Lung (tissue), 12 donors: Measurements from ENCODE around the gene LMBR1L. TPM values are rescaled to one million over a fixed set of nuclear protein-coding genes. Genes with fewer than 3 reads are reported as not detected.

ENCODE experiments used
- ATAC-seq: fragments of 200-7000 bp; cut with Tn5 transposase; one replicate; pipeline ENCODE4 v1.9.1; 2020; ENCODE audit warnings: moderate number of reproducible peaks; ENCODE audit not compliant: insufficient read depth, low FRiP score
- DNase-seq, 3 donors: peaks; one replicate each; pipeline ENCODE4 v3.0.0-alpha.2; 2013 to 2017
- H3K27ac ChIP-seq, 2 donors: one replicate each; pipeline ENCODE4 v1.5.1; 2013; ENCODE audit warnings: mild to moderate bottlenecking in 2 of 2, moderate library complexity in 2 of 2, control low read depth in 1 of 2, inconsistent platforms in 1 of 2, low read depth in 1 of 2, low read length in 1 of 2
- H3K27me3 ChIP-seq, 3 donors: one replicate each; pipeline ENCODE4 v1.5.1; 2013; ENCODE audit warnings: low read length in 2 of 3; ENCODE audit not compliant: control insufficient read depth in 3 of 3, insufficient read depth in 3 of 3
- H3K36me3 ChIP-seq, 4 donors: one replicate each; pipeline ENCODE4 v1.5.1; 2013; ENCODE audit warnings: low read length in 4 of 4, mild to moderate bottlenecking in 1 of 4, moderate library complexity in 1 of 4; ENCODE audit not compliant: control insufficient read depth in 4 of 4, insufficient read depth in 4 of 4
- H3K4me1 ChIP-seq, 5 donors: one replicate each; pipeline ENCODE4 v1.5.1; 2013; ENCODE audit warnings: low read length in 5 of 5, mild to moderate bottlenecking in 2 of 5, moderate library complexity in 1 of 5; ENCODE audit not compliant: control insufficient read depth in 5 of 5, insufficient read depth in 5 of 5
- H3K4me3 ChIP-seq: one replicate; pipeline ENCODE4 v1.5.1; 2013; ENCODE audit warnings: mild to moderate bottlenecking, control low read depth, moderate library complexity
- H3K9ac ChIP-seq, 2 donors: one replicate each; pipeline ENCODE4 v1.5.1; 2013; ENCODE audit warnings: low read length in 2 of 2, control low read depth in 1 of 2; ENCODE audit not compliant: insufficient read depth in 1 of 2
- H3K9me3 ChIP-seq, 4 donors: one replicate each; pipeline ENCODE4 v1.5.1; 2013; ENCODE audit warnings: low read length in 3 of 4, mild to moderate bottlenecking in 1 of 4, moderate library complexity in 1 of 4; ENCODE audit not compliant: control insufficient read depth in 4 of 4, insufficient read depth in 3 of 4
- CTCF ChIP-seq: IDR thresholded peaks from 2 replicates; pipeline ENCODE4 v1.5.1; 2012; ENCODE audit warnings: mild to moderate bottlenecking; ENCODE audit errors: control extremely low read depth, extremely low read depth
- WGBS, 2 donors: extraction: QIAGEN DNeasy Blood & Tissue Kit; methylation state at CpG; one replicate each; pipeline ENCODE4 v1.1.7; 2013; 5-methylcytosine and 5-hydroxymethylcytosine counted together
- polyA plus RNA-seq, 2 donors: library from polyadenylated mRNA; stranded (reverse); fragments of 200-250 nt; gene quantifications; one replicate each; pipeline ENCODE4 v1.2.1, GENCODE V29; 2013
- total RNA-seq, 2 donors: library from RNA; depleted of rRNA in 1 of 2; stranded (reverse); fragments of >200 nt in 1 of 2; gene quantifications; one replicate each; pipeline ENCODE4 v1.2.1, GENCODE V29; 2014 to 2021
- donor health status: control.
- donor health status: control.
- donor health status: Bipolar disorder and iron deficiency.
- donor health status: healthy.
- donor health status: DM: yes; HTN: yes; CAD: no.

Gene LMBR1L
- total and polyA plus RNA-seq, 4 donors = 34.8 to 70.1 (median 38.7) TPM

GRCh38 chr12:49091836-49092085, 18.9 kb downstream of the LMBR1L start:
- peaks cover 0 to 67% (median 65%) of the 10 kb centered on the region in 3 donors for H3K27me3 ChIP-seq
- peaks cover 0 to 4% (median 0%) of the 10 kb centered on the region in 4 donors for H3K9me3 ChIP-seq
- ATAC-seq (no peak), DNase-seq (no peak)
- H3K4me1 ChIP-seq = peaks cover 0 to 42% (median 20%) of the 10 kb centered on the region in 5 donors
- WGBS, 2 donors = 1 to 4% methylated on average over 12 to 14 of the region's 14 CpGs
- no peak overlapping the region for H3K27ac ChIP-seq
- H3K36me3 ChIP-seq = peaks cover 0 to 4% (median 0%) of the 10 kb centered on the region in 4 donors
- TF ChIP-seq CTCF = no peak
- H3K4me3 ChIP-seq = no peak overlapping the region
- no peak overlapping the region for H3K9ac ChIP-seq

DNA sequence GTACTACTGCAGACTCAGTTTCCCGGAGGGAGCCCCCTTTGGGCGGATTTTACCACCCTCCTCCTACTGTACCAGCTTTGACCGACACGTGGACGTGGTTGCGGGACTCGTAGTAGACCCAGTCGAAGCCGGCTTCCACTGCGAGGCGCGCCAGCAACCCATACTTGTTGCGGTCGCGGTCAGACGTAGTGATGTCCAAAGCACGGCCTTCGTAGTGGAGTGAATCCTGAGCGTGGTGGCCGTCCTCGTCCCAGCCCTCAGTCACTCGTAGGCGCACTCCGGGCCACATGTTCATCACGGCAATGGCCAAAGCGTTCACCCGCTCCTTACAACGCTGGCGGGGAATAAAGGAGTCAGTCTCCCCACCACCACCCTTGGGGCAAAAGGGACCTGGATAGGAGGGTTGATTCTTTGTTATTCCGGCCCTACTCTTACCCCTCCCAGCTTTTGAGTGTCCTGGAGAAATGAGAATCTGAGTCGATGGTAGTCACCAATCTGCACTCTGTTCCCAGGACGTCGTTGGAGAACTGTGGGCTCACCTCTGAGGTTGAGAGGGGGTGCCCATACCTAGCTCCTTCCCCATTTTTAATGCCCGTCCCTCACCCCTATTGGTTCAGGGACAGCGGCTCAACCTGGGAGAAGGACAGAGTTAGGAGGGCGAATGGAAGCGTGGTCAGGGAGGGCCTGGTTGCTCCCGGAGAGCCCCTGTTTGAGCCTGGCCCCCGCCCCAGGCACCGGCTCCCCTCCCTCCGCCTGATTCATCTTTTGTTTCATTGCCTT, 19.4 kb downstream of the LMBR1L start:
- ATAC-seq (no peak), DNase-seq (peak in 1 of 3 donors; percentile 10)
- no peak overlapping the region for H3K27ac ChIP-seq
- peaks cover 0 to 2% (median 0%) of the 10 kb centered on the region in 4 donors for H3K36me3 ChIP-seq
- peaks cover 0 to 42% (median 20%) of the 10 kb centered on the region in 5 donors for H3K4me1 ChIP-seq
- 22 to 30% methylated on average over 41 of the region's 41 CpGs for WGBS, 2 donors
- no peak overlapping the region for H3K4me3 ChIP-seq
- H3K9ac ChIP-seq = no peak overlapping the region
- H3K27me3 ChIP-seq = peaks cover 0 to 70% (median 65%) of the 10 kb centered on the region in 3 donors
- H3K9me3 ChIP-seq = peaks cover 0 to 4% (median 0%) of the 10 kb centered on the region in 4 donors
- no peak for TF ChIP-seq CTCF

DNA sequence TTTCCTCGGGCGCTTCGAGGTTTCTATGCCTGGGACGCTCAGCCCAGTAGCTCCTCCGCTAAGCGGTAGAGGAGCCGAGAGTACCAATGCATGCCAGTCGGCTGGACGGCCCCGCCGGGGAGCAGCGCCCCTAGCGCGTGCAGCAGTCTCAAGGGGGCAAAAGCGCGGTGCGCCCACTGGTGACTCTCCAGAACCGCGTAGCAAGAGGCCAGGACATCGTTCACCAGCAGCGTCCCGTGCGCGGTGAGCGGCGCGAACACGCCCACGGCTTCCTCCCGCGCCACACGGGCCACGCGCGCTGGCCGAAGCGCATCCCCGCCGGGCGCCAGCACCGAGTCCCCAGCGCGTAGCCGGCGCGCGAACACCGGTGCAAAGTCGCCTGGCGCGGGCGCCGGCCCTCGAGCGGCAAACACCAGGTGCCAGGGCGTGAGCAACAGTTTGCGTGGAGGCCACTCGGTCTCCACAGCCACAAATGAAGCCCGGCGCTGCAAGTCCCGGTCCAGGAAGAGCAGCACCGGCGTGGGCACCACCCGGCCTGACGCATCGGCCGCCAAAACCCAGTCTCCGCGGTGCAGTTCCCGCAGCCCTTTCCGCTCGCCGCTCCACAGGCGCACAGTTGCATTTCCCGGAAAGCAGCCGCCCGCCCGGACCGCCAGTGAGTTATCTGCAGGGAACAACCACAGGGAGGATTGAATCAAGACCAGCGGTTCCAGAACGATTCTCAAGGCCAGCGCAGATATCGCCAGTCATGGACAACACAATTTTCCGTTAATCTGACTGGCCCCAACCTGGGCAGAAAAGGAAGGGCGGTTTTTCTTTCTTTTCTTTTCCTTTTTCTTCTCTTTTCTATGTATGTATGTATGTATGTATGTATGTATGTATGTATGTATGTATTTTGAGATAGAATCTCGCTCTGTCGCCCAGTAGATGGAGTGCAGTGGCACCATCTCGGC, 20.6 kb downstream of the LMBR1L start:
- ATAC-seq (no peak), DNase-seq (peak; percentile 47 to 70 (median 60))
- peaks cover 0 to 4% (median 0%) of the 10 kb centered on the region in 4 donors for H3K9me3 ChIP-seq
- no peaks in the 10 kb centered on the region for H3K36me3 ChIP-seq
- H3K4me1 ChIP-seq = peaks cover 0 to 42% (median 20%) of the 10 kb centered on the region in 5 donors
- no peak overlapping the region for H3K27ac ChIP-seq
- TF ChIP-seq CTCF = no peak
- WGBS, 2 donors = 3% methylated on average over 78 to 88 of the region's 88 CpGs
- peaks cover 0 to 70% (median 65%) of the 10 kb centered on the region in 3 donors for H3K27me3 ChIP-seq
- no peak overlapping the region for H3K4me3 ChIP-seq
- H3K9ac ChIP-seq = no peak overlapping the region
